KMS-11 (cell line): Measurements from ENCODE around the gene CUTA.

Experiments used
- H2AFZ ChIP-seq: fragments of 200-600 bp; sonication (generic); 2 replicates; pipeline ENCODE4 v1.6.1; 2016; ENCODE audit warnings: antibody characterized with exemption, mixed run types, low read depth
- H3K27ac ChIP-seq: fragments of 200-600 bp; sonication (generic); 2 replicates; pipeline ENCODE4 v1.6.1; 2016; ENCODE audit warnings: mild to moderate bottlenecking, mixed run types
- H3K27me3 ChIP-seq: fragments of 200-600 bp; sonication (generic); 2 replicates; pipeline ENCODE4 v1.6.1; 2017; ENCODE audit warnings: mild to moderate bottlenecking, low read depth, mixed run types, moderate library complexity; ENCODE audit not compliant: insufficient read depth
- H3K36me3 ChIP-seq: fragments of 200-600 bp; sonication (generic); 2 replicates; pipeline ENCODE4 v1.6.1; 2017; ENCODE audit warnings: mild to moderate bottlenecking, mixed run types; ENCODE audit not compliant: insufficient read depth
- H3K4me1 ChIP-seq: fragments of 200-600 bp; sonication (generic); 2 replicates; pipeline ENCODE4 v1.6.1; 2016; ENCODE audit warnings: mild to moderate bottlenecking, low read depth, mixed run types; ENCODE audit not compliant: poor library complexity, severe bottlenecking
- H3K4me2 ChIP-seq: fragments of 200-600 bp; sonication (generic); 2 replicates; pipeline ENCODE4 v1.7.0; 2016; ENCODE audit warnings: mild to moderate bottlenecking, mixed run types
- H3K4me3 ChIP-seq: fragments of 200-600 bp; sonication (generic); IDR thresholded peaks from 2 replicates; pipeline ENCODE4 v1.6.1; 2017; ENCODE audit warnings: low read depth, low read length, mixed read lengths; ENCODE audit not compliant: insufficient read depth
- H3K79me2 ChIP-seq: fragments of 200-600 bp; sonication (generic); 2 replicates; pipeline ENCODE4 v1.6.1; 2016; ENCODE audit warnings: low read depth, mixed run types; ENCODE audit not compliant: insufficient read depth
- H3K9ac ChIP-seq: fragments of 200-600 bp; sonication (generic); 2 replicates; pipeline ENCODE4 v1.6.1; 2016; ENCODE audit warnings: mild to moderate bottlenecking, mixed run types
- H4K20me1 ChIP-seq: fragments of 200-600 bp; sonication (generic); 2 replicates; pipeline ENCODE4 v1.6.1; 2016; ENCODE audit warnings: mild to moderate bottlenecking, mixed run types; ENCODE audit not compliant: insufficient read depth
- CTCF ChIP-seq: fragments of 200-600 bp; sonication (generic); conservative IDR thresholded peaks from 2 replicates; pipeline ENCODE4 v1.6.1; 2017; ENCODE audit warnings: low read depth, mild to moderate bottlenecking, antibody characterized with exemption, low read length, moderate library complexity, mixed read lengths

The CUTA gene

GRCh38 chr6:33430334-33430733 is 12.4 kb upstream of the CUTA start:
- Histone ChIP-seq H3K4me2 (peak overlapping the region; percentile 11; the same call in 1 of the 2 replicates), H3K4me3 (no peak overlapping the region), H3K27me3 (no peaks in the 10 kb centered on the region), H3K27ac (no peak overlapping the region), H3K79me2 (no peaks in the 10 kb centered on the region), H2AFZ (no peak overlapping the region), H4K20me1 (no peaks in the 10 kb centered on the region), H3K4me1 (peaks cover 34% of the 10 kb centered on the region), H3K36me3 (no peaks in the 10 kb centered on the region), H3K9ac (no peak overlapping the region)
- TF ChIP-seq CTCF, result no peak

GRCh38 chr6:33429750-33430052 is 11.8 kb upstream of the CUTA start:
- Histone ChIP-seq H3K79me2 (no peaks in the 10 kb centered on the region), H4K20me1 (no peaks in the 10 kb centered on the region), H3K9ac (no peak overlapping the region), H2AFZ (no peak overlapping the region), H3K27ac (no peak overlapping the region), H3K36me3 (no peaks in the 10 kb centered on the region), H3K27me3 (no peaks in the 10 kb centered on the region), H3K4me2 (peak overlapping the region; percentile 11; the same call in 1 of the 2 replicates), H3K4me3 (no peak overlapping the region), H3K4me1 (peaks cover 36% of the 10 kb centered on the region)
- no peak for TF ChIP-seq CTCF

- no peak overlapping the region for H3K27ac ChIP-seq
- H3K27me3 ChIP-seq, result no peaks in the 10 kb centered on the region
- no peaks in the 10 kb centered on the region for H3K79me2 ChIP-seq
- H3K36me3 ChIP-seq, result no peaks in the 10 kb centered on the region
- no peaks in the 10 kb centered on the region for H4K20me1 ChIP-seq
- TF ChIP-seq CTCF, result no peak
- H3K9ac ChIP-seq, result peak overlapping the region; percentile 60; the same call in 1 of the 2 replicates
- H3K4me2 ChIP-seq, result peak overlapping the region; percentile 27; the same call in 1 of the 2 replicates
- H3K4me1 ChIP-seq, result peaks cover 41% of the 10 kb centered on the region
- no peak overlapping the region for H3K4me3 ChIP-seq
- no peak overlapping the region for H2AFZ ChIP-seq
Measured at GRCh38 chr6:33428966-33429749, 11.3 kb upstream of the CUTA start.

- Histone ChIP-seq H3K36me3 (no peaks in the 10 kb centered on the region), H3K27ac (peak overlapping the region; percentile 8; the same call in 1 of the 2 replicates), H4K20me1 (no peaks in the 10 kb centered on the region), H3K4me1 (peaks cover 45% of the 10 kb centered on the region), H3K9ac (peak overlapping the region; percentile 60; the same call in 1 of the 2 replicates), H3K79me2 (no peaks in the 10 kb centered on the region), H2AFZ (peak overlapping the region; percentile 67; the same call in 1 of the 2 replicates), H3K4me3 (no peak overlapping the region), H3K27me3 (no peaks in the 10 kb centered on the region), H3K4me2 (peak overlapping the region; percentile 27)
- peak; percentile 64 for TF ChIP-seq CTCF
Measured at GRCh38 chr6:33428224-33428965, 10.5 kb upstream of the CUTA start.
